Endometrium (tissue), 2 donors: ENCODE measurements around the gene DEDD2.
"Not testable (repeated sequence)": the region's sequence is repeated elsewhere in the genome, so short reads cannot be mapped to it uniquely, and the experiment has no call there.

Source experiments
- FAIRE-seq: peaks from 2 replicates; lab custom pipeline; 2012; peaks lifted over from hg19 to GRCh38; lab: Jason Lieb, UNC
- donor health status: control.
- donor health status: control.

DEDD2 gene, protein sequence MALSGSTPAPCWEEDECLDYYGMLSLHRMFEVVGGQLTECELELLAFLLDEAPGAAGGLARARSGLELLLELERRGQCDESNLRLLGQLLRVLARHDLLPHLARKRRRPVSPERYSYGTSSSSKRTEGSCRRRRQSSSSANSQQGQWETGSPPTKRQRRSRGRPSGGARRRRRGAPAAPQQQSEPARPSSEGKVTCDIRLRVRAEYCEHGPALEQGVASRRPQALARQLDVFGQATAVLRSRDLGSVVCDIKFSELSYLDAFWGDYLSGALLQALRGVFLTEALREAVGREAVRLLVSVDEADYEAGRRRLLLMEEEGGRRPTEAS

GRCh38 chr19:42217520-42218437 lies at the start of gene DEDD2:
DEDD2 (minus strand) TSS chr19:42217677; CDS start chr19:42217007, 670 bp downstream.
- peak; percentile 79 for FAIRE-seq

- not testable (repeated sequence) for FAIRE-seq
These were observed 49.6 kb upstream of the DEDD2 start for GRCh38 chr19:42266928-42267603.

- not testable (repeated sequence) for FAIRE-seq
These were observed 48.6 kb upstream of the DEDD2 start for GRCh38 chr19:42266105-42266504.

- no peak for FAIRE-seq
These were observed 44.3 kb upstream of the DEDD2 start for GRCh38 chr19:42261763-42262162.

- FAIRE-seq: not testable (repeated sequence)
These were observed 40.4 kb upstream of the DEDD2 start for GRCh38 chr19:42257842-42258241.

- FAIRE-seq: peak; percentile 12
These were observed 38.6 kb upstream of the DEDD2 start for GRCh38 chr19:42255766-42256745.

- FAIRE-seq: no peak
These were observed 37.6 kb upstream of the DEDD2 start, which contains the start of gene ERF for GRCh38 chr19:42254850-42255765. ERF (minus strand) TSS chr19:42255128; CDS start chr19:42254999, 129 bp downstream.

DNA sequence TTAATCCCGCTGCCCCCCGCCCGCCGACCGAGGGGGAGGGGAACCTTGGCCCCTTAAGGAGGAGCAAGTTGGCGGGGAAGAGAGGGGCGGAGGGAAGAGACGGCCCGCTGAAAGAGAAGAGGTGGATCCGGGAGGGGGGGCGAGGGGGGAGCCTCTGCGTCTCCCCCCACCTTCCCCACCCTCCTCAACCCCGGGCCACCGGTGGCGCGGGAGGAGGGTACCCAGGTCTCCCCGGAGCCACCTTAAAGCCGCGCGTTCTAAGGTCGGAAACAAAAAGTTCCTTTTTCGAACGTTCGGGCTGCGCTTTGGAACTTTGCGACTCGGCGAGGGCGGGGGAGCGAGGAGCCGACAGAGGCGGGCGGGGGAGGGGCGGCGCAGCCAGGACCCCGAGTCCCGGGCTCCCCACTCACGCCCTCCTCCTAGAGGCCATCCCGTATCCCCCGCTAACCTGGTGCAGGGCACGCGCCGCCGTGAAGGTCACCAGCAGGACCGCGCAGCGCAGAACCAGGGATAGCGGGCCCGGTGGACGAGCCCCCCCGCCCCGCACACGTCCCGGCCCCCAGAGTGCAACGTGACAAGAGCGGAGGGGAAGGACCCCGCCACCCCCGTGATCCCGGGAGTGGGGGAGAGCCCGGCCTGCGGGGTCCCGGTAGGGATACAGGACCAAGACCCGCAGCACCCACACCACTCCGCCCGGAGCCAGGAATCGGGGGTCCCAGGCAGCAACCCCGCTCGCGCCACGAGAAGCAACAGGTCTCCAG lies 36.8 kb upstream of the DEDD2 start:
- no peak for FAIRE-seq

DNA sequence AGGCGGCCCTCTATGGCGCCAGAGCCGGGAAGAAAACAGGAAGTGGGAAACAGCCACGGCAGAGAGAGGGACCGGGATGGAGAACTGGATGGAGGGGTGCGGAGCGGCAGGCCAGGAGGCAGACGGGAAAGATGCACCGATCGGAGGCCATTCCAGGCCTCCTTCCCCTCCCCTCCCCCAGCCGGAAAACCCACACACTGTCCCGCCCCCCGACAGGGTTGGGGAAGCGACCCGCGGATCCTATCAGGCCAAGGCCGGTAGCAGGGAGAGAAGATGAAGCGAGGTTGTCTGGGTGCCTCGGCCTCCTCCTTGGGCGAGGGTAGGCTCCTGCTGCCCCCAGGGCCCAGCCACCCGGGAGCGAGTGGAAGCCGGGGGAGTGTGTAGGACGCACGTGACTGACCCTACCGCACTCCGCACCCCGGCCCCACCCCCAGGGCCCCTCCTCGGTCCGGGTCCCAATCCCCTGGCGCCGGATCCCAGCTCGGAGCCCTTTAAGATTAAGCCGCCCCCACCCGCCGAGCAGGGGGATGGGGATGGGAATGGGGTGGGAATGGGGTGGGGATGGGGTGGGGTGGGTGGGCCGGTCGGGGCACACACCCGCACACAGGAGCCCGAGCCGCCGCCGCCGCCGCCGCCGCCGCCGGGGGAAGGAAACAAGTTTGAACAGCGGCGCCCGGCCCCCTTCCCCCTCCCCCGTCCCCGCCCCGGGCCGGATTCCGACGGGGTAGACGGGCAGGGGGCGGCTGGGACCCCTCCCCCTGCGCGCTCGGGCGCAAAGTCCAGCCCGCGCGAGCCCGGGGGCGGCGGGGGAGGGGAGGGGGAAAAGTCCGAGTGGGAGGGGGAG lies 36.0 kb upstream of the DEDD2 start:
- no peak for FAIRE-seq

GRCh38 chr19:42252365-42253244 lies 35.1 kb upstream of the DEDD2 start:
- no peak for FAIRE-seq

DNA sequence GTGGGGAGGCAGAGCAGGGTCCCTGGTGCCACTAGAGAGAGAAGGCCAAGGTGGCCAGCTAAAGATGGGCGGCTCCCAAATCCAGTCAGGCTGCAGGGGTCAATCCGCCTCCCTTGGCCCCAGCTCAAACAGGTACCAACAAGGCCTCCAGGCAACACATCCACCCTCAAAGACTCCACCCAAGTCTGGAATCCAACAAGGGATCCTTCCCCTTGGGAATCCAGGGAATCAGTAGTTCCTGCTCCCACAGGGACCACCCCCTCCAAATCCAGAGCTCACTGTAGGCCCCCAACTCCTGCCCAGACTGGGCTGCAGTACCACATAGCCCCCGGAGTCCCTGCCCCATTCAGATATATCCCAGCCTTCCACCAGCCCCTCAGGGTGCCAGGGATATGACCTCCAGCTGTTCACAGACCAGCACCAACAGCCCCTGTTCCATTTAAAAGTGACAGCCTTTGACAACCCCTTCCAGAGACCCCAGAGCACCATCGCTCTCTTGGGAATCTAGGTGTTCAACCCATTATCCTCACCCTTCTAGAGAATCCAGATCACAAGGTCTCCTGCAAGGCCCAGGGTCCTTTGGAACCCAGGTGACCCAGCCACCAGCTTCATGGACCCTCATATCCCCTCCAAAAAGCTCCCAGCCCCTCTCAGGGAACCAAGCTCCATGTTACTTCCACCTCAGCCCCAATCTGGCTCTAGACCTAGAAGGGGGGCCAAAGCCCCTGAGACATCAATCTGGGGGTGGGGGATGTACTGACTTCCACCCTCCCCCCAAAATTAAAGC lies 34.3 kb upstream of the DEDD2 start:
- no peak for FAIRE-seq

- FAIRE-seq: no peak
These were observed 33.4 kb upstream of the DEDD2 start for GRCh38 chr19:42250666-42251531.

DNA sequence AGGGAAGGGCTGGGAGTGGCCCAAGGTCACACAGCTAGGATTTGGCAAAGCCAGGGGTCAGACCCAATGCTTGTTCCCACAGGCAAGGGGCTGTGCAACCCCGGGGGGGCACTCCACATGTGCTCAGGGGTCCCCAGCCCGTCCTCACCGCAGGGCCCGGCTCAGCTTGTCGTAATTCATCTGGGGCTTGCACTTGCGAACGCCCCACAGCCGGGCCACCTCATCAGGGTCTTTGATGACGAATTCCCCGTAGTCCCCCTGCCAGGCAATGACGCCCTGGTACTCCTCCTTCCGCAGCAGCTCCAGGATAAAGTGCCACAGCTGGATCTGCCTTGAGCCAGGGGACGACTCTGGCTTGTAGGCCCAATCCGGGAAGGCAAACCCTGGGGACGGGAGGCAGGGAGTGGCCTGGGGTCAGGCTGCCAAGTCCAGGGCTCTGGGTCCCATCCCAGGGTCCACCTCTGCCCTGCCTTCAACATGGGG lies 32.7 kb upstream of the DEDD2 start:
- FAIRE-seq: no peak

- no peak for FAIRE-seq
These were observed 32.3 kb upstream of the DEDD2 start for GRCh38 chr19:42249769-42250168.

GRCh38 chr19:42249149-42249750 lies 31.8 kb upstream of the DEDD2 start:
- no peak for FAIRE-seq
